Activated naive CD4-positive, alpha-beta T cell treated with anti-CD3 and anti-CD28 coated beads for 36 hours (primary cell): Measurements from ENCODE around the gene LIMCH1. TPM values are rescaled to one million over a fixed set of nuclear protein-coding genes. Genes with fewer than 3 reads are reported as not detected.

Source experiments
- CTCF ChIA-PET: fragments of 350-600 bp; sonication (Branson Sonifier 250); formaldehyde crosslinking; loops from one replicate; lab custom pipeline; 2021; ENCODE audit warnings: antibody characterized with exemption; lab: Charles Lee
- DNase-seq: peaks from one replicate; pipeline ENCODE4 v3.0.0-alpha.2; 2020
- H3K27ac Mint-ChIP-seq: one replicate; pipeline ENCODE4 v1.8.0; 2021; ENCODE audit warnings: mild to moderate bottlenecking, mixed read lengths
- H3K27me3 Mint-ChIP-seq: one replicate; pipeline ENCODE4 v1.8.0; 2021; ENCODE audit warnings: low read depth, mixed read lengths
- H3K36me3 Mint-ChIP-seq: one replicate; pipeline ENCODE4 v1.8.0; 2021; ENCODE audit warnings: low read depth, mixed read lengths
- H3K4me1 Mint-ChIP-seq: one replicate; pipeline ENCODE4 v1.8.0; 2021; ENCODE audit warnings: low read depth, mixed read lengths
- H3K4me3 Mint-ChIP-seq: one replicate; pipeline ENCODE4 v1.8.0; 2021; ENCODE audit warnings: mild to moderate bottlenecking, moderate library complexity, mixed read lengths
- H3K9me3 Mint-ChIP-seq: one replicate; pipeline ENCODE4 v1.8.0; 2021; ENCODE audit warnings: mixed read lengths
- intact Hi-C: fragments of 100-400 bp; cut with micrococcal nuclease; formaldehyde crosslinking; loops from one replicate; pipeline ENCODE4 v1.15.1; 2023
- total RNA-seq, 2 experiments: library from RNA; stranded (reverse); gene quantifications; one replicate each; pipeline ENCODE4 v1.2.3, GENCODE V29; 2021

LIMCH1 gene
- total RNA-seq, 2 experiments from 2014 or later: not detected

- CTCF ChIA-PET: no interaction called here
- DNase-seq: no peak
- Mint-ChIP-seq H3K9me3 (no peaks in the 10 kb centered on the region), H3K4me1 (peaks cover 4% of the 10 kb centered on the region), H3K27me3 (peaks cover 2% of the 10 kb centered on the region), H3K36me3 (no peaks in the 10 kb centered on the region), H3K27ac (no peak overlapping the region), H3K4me3 (no peak overlapping the region)
- intact Hi-C loops: no loop called here
These were observed 119.6 kb downstream of the LIMCH1 start for GRCh38 chr4:41657561-41657960.

- CTCF ChIA-PET: no interaction called here
- DNase-seq: no peak
- H3K27me3 Mint-ChIP-seq: peaks cover 4% of the 10 kb centered on the region
- no peak overlapping the region for H3K27ac Mint-ChIP-seq
- intact Hi-C loops: no loop called here
- H3K4me3 Mint-ChIP-seq: no peak overlapping the region
- no peaks in the 10 kb centered on the region for H3K36me3 Mint-ChIP-seq
- H3K9me3 Mint-ChIP-seq: no peaks in the 10 kb centered on the region
- H3K4me1 Mint-ChIP-seq: peaks cover 4% of the 10 kb centered on the region
These were observed 120.2 kb downstream of the LIMCH1 start for GRCh38 chr4:41658163-41658562.

GRCh38 chr4:41660352-41660751, 122.4 kb downstream of the LIMCH1 start:
- H3K4me1 Mint-ChIP-seq: peaks cover 4% of the 10 kb centered on the region
- no peaks in the 10 kb centered on the region for H3K36me3 Mint-ChIP-seq
- H3K27ac Mint-ChIP-seq: no peak overlapping the region
- H3K9me3 Mint-ChIP-seq: no peaks in the 10 kb centered on the region
- intact Hi-C loops: loop anchor here (5.0 kb wide), 2 partner anchors 448 to 753 kb away; partner anchors contain the start of gene APBB2
- no peak overlapping the region for H3K4me3 Mint-ChIP-seq
- peaks cover 2% of the 10 kb centered on the region for H3K27me3 Mint-ChIP-seq
- CTCF ChIA-PET: interaction anchor here (0.9 to 5.3 kb wide), 3 partner anchors 30 to 401 kb away, joined by 3 to 47 read pairs (median 3); no protein-coding TSS in a partner anchor
- DNase-seq: no peak

GRCh38 chr4:41661442-41662076, 123.6 kb downstream of the LIMCH1 start:
- CTCF ChIA-PET: interaction anchor here (0.7 to 5.3 kb wide), 9 partner anchors 8 to 545 kb away, joined by 3 to 47 read pairs (median 3); no protein-coding TSS in a partner anchor
- Mint-ChIP-seq H3K4me1 (peaks cover 4% of the 10 kb centered on the region), H3K27me3 (peaks cover 2% of the 10 kb centered on the region), H3K27ac (no peak overlapping the region), H3K36me3 (no peaks in the 10 kb centered on the region), H3K4me3 (no peak overlapping the region), H3K9me3 (no peaks in the 10 kb centered on the region)
- DNase-seq: peak; percentile 66
- intact Hi-C loops: loop anchor here (1.0 to 5.0 kb wide), 5 partner anchors 380 to 754 kb away; partner anchors contain the start of gene APBB2

- intact Hi-C loops: no loop called here
- H3K4me1 Mint-ChIP-seq: no peaks in the 10 kb centered on the region
These were observed 127.8 kb downstream of the LIMCH1 start for GRCh38 chr4:41665636-41666207.

GRCh38 chr4:41668024-41668423, 130.1 kb downstream of the LIMCH1 start:
- H3K36me3 Mint-ChIP-seq: no peaks in the 10 kb centered on the region
- no peaks in the 10 kb centered on the region for H3K9me3 Mint-ChIP-seq
- no peak for DNase-seq
- no peak overlapping the region for H3K27ac Mint-ChIP-seq
- CTCF ChIA-PET: interaction anchor here (0.6 kb wide), 1 partner anchor 1357 kb away, joined by 3 read pairs; no protein-coding TSS in a partner anchor
- intact Hi-C loops: no loop called here
- no peak overlapping the region for H3K4me3 Mint-ChIP-seq
- H3K4me1 Mint-ChIP-seq: no peaks in the 10 kb centered on the region
- H3K27me3 Mint-ChIP-seq: peaks cover 6% of the 10 kb centered on the region

More at GRCh38 chr4:41665636-41666207, 127.8 kb downstream of the LIMCH1 start:
- H3K4me3 Mint-ChIP-seq: no peak overlapping the region
- CTCF ChIA-PET: no interaction called here
- H3K36me3 Mint-ChIP-seq: no peaks in the 10 kb centered on the region
- no peak overlapping the region for H3K27ac Mint-ChIP-seq
- no peak for DNase-seq
- H3K27me3 Mint-ChIP-seq: peaks cover 6% of the 10 kb centered on the region
- no peaks in the 10 kb centered on the region for H3K9me3 Mint-ChIP-seq

- Mint-ChIP-seq H3K27me3 (peaks cover 7% of the 10 kb centered on the region), H3K4me1 (no peaks in the 10 kb centered on the region), H3K4me3 (no peak overlapping the region), H3K36me3 (no peaks in the 10 kb centered on the region), H3K27ac (no peak overlapping the region), H3K9me3 (no peaks in the 10 kb centered on the region)
- CTCF ChIA-PET: no interaction called here
- intact Hi-C loops: no loop called here
- no peak for DNase-seq
These were observed 132.6 kb downstream of the LIMCH1 start for GRCh38 chr4:41670530-41670929.

GRCh38 chr4:41670982-41671381, 133.0 kb downstream of the LIMCH1 start:
- no peaks in the 10 kb centered on the region for H3K4me1 Mint-ChIP-seq
- H3K9me3 Mint-ChIP-seq: no peaks in the 10 kb centered on the region
- no peak overlapping the region for H3K4me3 Mint-ChIP-seq
- no peak overlapping the region for H3K27ac Mint-ChIP-seq
- intact Hi-C loops: no loop called here
- H3K27me3 Mint-ChIP-seq: peaks cover 9% of the 10 kb centered on the region
- no peaks in the 10 kb centered on the region for H3K36me3 Mint-ChIP-seq
- CTCF ChIA-PET: no interaction called here
- no peak for DNase-seq

- Mint-ChIP-seq H3K9me3 (no peaks in the 10 kb centered on the region), H3K4me1 (no peaks in the 10 kb centered on the region), H3K27ac (no peak overlapping the region), H3K4me3 (no peak overlapping the region), H3K27me3 (peaks cover 2% of the 10 kb centered on the region), H3K36me3 (no peaks in the 10 kb centered on the region)
- intact Hi-C loops: no loop called here
- no peak for DNase-seq
- CTCF ChIA-PET: no interaction called here
These were observed 140.3 kb downstream of the LIMCH1 start for GRCh38 chr4:41678086-41678816.

- Mint-ChIP-seq H3K27me3 (peaks cover 2% of the 10 kb centered on the region), H3K9me3 (no peaks in the 10 kb centered on the region), H3K4me1 (no peaks in the 10 kb centered on the region), H3K27ac (no peak overlapping the region), H3K36me3 (no peaks in the 10 kb centered on the region), H3K4me3 (no peak overlapping the region)
- DNase-seq: no peak
- intact Hi-C loops: no loop called here
- CTCF ChIA-PET: no interaction called here
These were observed 141.0 kb downstream of the LIMCH1 start for GRCh38 chr4:41678951-41679350.

GRCh38 chr4:41679991-41680390, 142.0 kb downstream of the LIMCH1 start:
- intact Hi-C loops: no loop called here
- H3K9me3 Mint-ChIP-seq: no peaks in the 10 kb centered on the region
- no peak overlapping the region for H3K27ac Mint-ChIP-seq
- DNase-seq: no peak
- peaks cover 5% of the 10 kb centered on the region for H3K27me3 Mint-ChIP-seq
- H3K4me1 Mint-ChIP-seq: no peaks in the 10 kb centered on the region
- CTCF ChIA-PET: no interaction called here
- H3K4me3 Mint-ChIP-seq: no peak overlapping the region
- H3K36me3 Mint-ChIP-seq: no peaks in the 10 kb centered on the region

- no peaks in the 10 kb centered on the region for H3K9me3 Mint-ChIP-seq
- peaks cover 4% of the 10 kb centered on the region for H3K27me3 Mint-ChIP-seq
- no peaks in the 10 kb centered on the region for H3K4me1 Mint-ChIP-seq
- intact Hi-C loops: no loop called here
- CTCF ChIA-PET: no interaction called here
- no peaks in the 10 kb centered on the region for H3K36me3 Mint-ChIP-seq
- no peak overlapping the region for H3K27ac Mint-ChIP-seq
- no peak for DNase-seq
- H3K4me3 Mint-ChIP-seq: no peak overlapping the region
These were observed 143.1 kb downstream of the LIMCH1 start for GRCh38 chr4:41681054-41681453.
